ENCODE measurements around the gene INPP5A.
"Not testable (repeated sequence)": the region's sequence is repeated elsewhere in the genome, so short reads cannot be mapped to it uniquely, and the experiment has no call there.

DNA sequence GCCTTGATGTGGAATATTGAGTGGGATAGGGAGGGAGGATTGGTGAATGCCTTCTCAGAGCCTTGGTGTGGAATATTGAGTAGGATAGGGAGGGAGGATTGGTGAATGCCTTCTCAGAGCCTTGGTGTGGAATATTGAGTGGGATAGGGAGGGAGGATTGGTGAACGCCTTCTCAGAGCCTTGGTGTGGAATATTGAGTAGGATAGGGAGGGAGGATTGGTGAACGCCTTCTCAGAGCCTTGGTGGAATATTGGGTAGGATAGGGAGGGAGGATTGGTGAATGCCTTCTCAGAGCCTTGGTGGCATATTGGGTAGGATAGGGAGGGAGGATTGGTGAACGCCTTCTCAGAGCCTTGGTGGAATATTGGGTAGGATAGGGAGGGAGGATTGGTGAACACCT lies 16.0 kb downstream of the INPP5A start:
- TF ChIP-seq SNRNP70 (IDR thresholded peaks at IDR 0.05; ENCODE audit: low read depth, low read length); TARDBP (CRISPR knock-in tag; IDR thresholded peaks at IDR 0.05); SRF (IDR thresholded peaks at IDR 0.05; ENCODE audit: low read depth, low read length); CEBPG (CRISPR knock-in tag; IDR thresholded peaks at IDR 0.05); ZNF780A (CRISPR knock-in tag; IDR thresholded peaks at IDR 0.05); TCF12 (IDR thresholded peaks at IDR 0.05); TCF12 (CRISPR knock-in tag; IDR thresholded peaks at IDR 0.05): not testable (repeated sequence)
- TF ChIP-seq, protein P1, sequence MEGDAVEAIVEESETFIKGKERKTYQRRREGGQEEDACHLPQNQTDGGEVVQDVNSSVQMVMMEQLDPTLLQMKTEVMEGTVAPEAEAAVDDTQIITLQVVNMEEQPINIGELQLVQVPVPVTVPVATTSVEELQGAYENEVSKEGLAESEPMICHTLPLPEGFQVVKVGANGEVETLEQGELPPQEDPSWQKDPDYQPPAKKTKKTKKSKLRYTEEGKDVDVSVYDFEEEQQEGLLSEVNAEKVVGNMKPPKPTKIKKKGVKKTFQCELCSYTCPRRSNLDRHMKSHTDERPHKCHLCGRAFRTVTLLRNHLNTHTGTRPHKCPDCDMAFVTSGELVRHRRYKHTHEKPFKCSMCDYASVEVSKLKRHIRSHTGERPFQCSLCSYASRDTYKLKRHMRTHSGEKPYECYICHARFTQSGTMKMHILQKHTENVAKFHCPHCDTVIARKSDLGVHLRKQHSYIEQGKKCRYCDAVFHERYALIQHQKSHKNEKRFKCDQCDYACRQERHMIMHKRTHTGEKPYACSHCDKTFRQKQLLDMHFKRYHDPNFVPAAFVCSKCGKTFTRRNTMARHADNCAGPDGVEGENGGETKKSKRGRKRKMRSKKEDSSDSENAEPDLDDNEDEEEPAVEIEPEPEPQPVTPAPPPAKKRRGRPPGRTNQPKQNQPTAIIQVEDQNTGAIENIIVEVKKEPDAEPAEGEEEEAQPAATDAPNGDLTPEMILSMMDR (CRISPR knock-in tag; IDR thresholded peaks at IDR 0.05) = not testable (repeated sequence)
- TF ChIP-seq, protein P2, sequence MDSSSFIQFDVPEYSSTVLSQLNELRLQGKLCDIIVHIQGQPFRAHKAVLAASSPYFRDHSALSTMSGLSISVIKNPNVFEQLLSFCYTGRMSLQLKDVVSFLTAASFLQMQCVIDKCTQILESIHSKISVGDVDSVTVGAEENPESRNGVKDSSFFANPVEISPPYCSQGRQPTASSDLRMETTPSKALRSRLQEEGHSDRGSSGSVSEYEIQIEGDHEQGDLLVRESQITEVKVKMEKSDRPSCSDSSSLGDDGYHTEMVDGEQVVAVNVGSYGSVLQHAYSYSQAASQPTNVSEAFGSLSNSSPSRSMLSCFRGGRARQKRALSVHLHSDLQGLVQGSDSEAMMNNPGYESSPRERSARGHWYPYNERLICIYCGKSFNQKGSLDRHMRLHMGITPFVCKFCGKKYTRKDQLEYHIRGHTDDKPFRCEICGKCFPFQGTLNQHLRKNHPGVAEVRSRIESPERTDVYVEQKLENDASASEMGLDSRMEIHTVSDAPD (CRISPR knock-in tag; IDR thresholded peaks at IDR 0.05) = not testable (repeated sequence)

Measured in HepG2 (cell line).